WTC11 (cell line): ENCODE results near the gene DTNB. TPM values are rescaled to one million over a fixed set of nuclear protein-coding genes. Genes with fewer than 3 reads are reported as not detected.

Experiments used
- ATAC-seq: fragments of 200-7000 bp; cut with Tn5 transposase; 2 replicates; pipeline ENCODE4 v1.10.0; 2021; ENCODE audit warnings: mild to moderate bottlenecking, moderate library complexity
- CTCF ChIA-PET: fragments of 300-600 bp; sonication (Branson Sonifier 250); formaldehyde crosslinking; loops from one replicate; lab custom pipeline; 2021; ENCODE audit warnings: antibody characterized with exemption; lab: Charles Lee
- POLR2A ChIA-PET: fragments of 350-600 bp; sonication (Branson Sonifier 250); formaldehyde crosslinking; loops from one replicate; lab custom pipeline; 2021; ENCODE audit warnings: antibody characterized with exemption; lab: Charles Lee
- DNase-seq: peaks from one replicate; pipeline ENCODE4 v3.0.0; 2021; ENCODE audit warnings: low spot score
- H3K27ac Mint-ChIP-seq: 2 replicates; pipeline ENCODE4 v1.8.0; 2021; ENCODE audit warnings: mixed read lengths
- H3K27me3 Mint-ChIP-seq: 2 replicates; pipeline ENCODE4 v1.8.0; 2021; ENCODE audit warnings: low read depth, mild to moderate bottlenecking, moderate library complexity, mixed read lengths
- H3K36me3 Mint-ChIP-seq: 2 replicates; pipeline ENCODE4 v1.8.0; 2021; ENCODE audit warnings: mixed read lengths
- H3K4me1 Mint-ChIP-seq: 2 replicates; pipeline ENCODE4 v1.8.0; 2022; ENCODE audit warnings: mixed read lengths
- H3K4me3 Mint-ChIP-seq: 2 replicates; pipeline ENCODE4 v1.8.0; 2021; ENCODE audit warnings: mild to moderate bottlenecking, moderate library complexity, mixed read lengths
- H3K9me3 Mint-ChIP-seq: 2 replicates; pipeline ENCODE4 v1.8.0; 2021; ENCODE audit warnings: mixed read lengths
- ATF2 ChIP-seq: sonication (generic); formaldehyde crosslinking; IDR thresholded peaks from 2 replicates; pipeline ENCODE4 v1.8.1; 2022; ENCODE audit warnings: low read depth, missing genetic modification reagents, borderline replicate concordance
- ATF3 ChIP-seq: sonication (generic); formaldehyde crosslinking; conservative IDR thresholded peaks from 2 replicates; pipeline ENCODE4 v1.8.1; 2022; ENCODE audit warnings: mild to moderate bottlenecking, missing genetic modification reagents
- ATF6 ChIP-seq: sonication (generic); formaldehyde crosslinking; IDR thresholded peaks from 2 replicates; pipeline ENCODE4 v1.8.1; 2023; ENCODE audit warnings: mild to moderate bottlenecking, missing genetic modification reagents
- E2F4 ChIP-seq: sonication (generic); formaldehyde crosslinking; IDR thresholded peaks from 2 replicates; pipeline ENCODE4 v1.8.1; 2022; ENCODE audit warnings: low read depth, mild to moderate bottlenecking, moderate library complexity, missing genetic modification reagents, borderline replicate concordance
- ETV6 ChIP-seq: sonication (generic); formaldehyde crosslinking; IDR thresholded peaks from 2 replicates; pipeline ENCODE4 v1.8.1; 2022; ENCODE audit warnings: mild to moderate bottlenecking, missing genetic modification reagents
- FOXJ3 ChIP-seq: sonication (generic); formaldehyde crosslinking; IDR thresholded peaks from 2 replicates; pipeline ENCODE4 v1.9.0; 2021; ENCODE audit warnings: missing genetic modification reagents, mild to moderate bottlenecking, borderline replicate concordance
- GRHL2 ChIP-seq: fragments of 250-450 bp; sonication (Bioruptor Pico); IDR thresholded peaks from 2 replicates; pipeline ENCODE4 v1.8.0; 2022; ENCODE audit warnings: mild to moderate bottlenecking, moderate library complexity; ENCODE audit not compliant: insufficient replicate concordance, severe bottlenecking
- IRF2 ChIP-seq: sonication (generic); formaldehyde crosslinking; IDR thresholded peaks from 2 replicates; pipeline ENCODE4 v1.8.0; 2022; ENCODE audit warnings: low read depth, missing genetic modification reagents, borderline replicate concordance
- MAX ChIP-seq: sonication (generic); formaldehyde crosslinking; IDR thresholded peaks from 2 replicates; pipeline ENCODE4 v1.8.0; 2022; ENCODE audit warnings: mild to moderate bottlenecking, missing genetic modification reagents
- NFE2L1 ChIP-seq: sonication (generic); formaldehyde crosslinking; IDR thresholded peaks from 2 replicates; pipeline ENCODE4 v1.8.1; 2023; ENCODE audit warnings: missing genetic modification reagents
- NFYB ChIP-seq: sonication (generic); formaldehyde crosslinking; conservative IDR thresholded peaks from 2 replicates; pipeline ENCODE4 v1.8.0; 2022; ENCODE audit warnings: low read depth, missing genetic modification reagents
- PRDM15 ChIP-seq: sonication (generic); formaldehyde crosslinking; IDR thresholded peaks from 2 replicates; pipeline ENCODE4 v1.8.0; 2022; ENCODE audit warnings: missing genetic modification reagents
- SMAD4 ChIP-seq: sonication (generic); formaldehyde crosslinking; IDR thresholded peaks from 2 replicates; pipeline ENCODE4 v1.8.0; 2022; ENCODE audit warnings: mild to moderate bottlenecking, missing genetic modification reagents
- SOX15 ChIP-seq: fragments of 250-450 bp; sonication (Bioruptor Pico); IDR thresholded peaks from 2 replicates; pipeline ENCODE4 v1.9.0; 2021; ENCODE audit warnings: mild to moderate bottlenecking
- STAT6 ChIP-seq: sonication (generic); formaldehyde crosslinking; conservative IDR thresholded peaks from 2 replicates; pipeline ENCODE4 v1.8.1; 2023; ENCODE audit warnings: mild to moderate bottlenecking, low read depth, missing genetic modification reagents, moderate library complexity
- TEAD1 ChIP-seq: sonication (generic); formaldehyde crosslinking; IDR thresholded peaks from 2 replicates; pipeline ENCODE4 v1.8.0; 2022; ENCODE audit warnings: mild to moderate bottlenecking, missing genetic modification reagents
- ZMAT4 ChIP-seq: fragments of 250-450 bp; sonication (Bioruptor Pico); IDR thresholded peaks from 2 replicates; pipeline ENCODE4 v1.9.0; 2021; ENCODE audit warnings: mild to moderate bottlenecking
- ZNF219 ChIP-seq: sonication (generic); formaldehyde crosslinking; IDR thresholded peaks from 2 replicates; pipeline ENCODE4 v1.8.0; 2023; ENCODE audit warnings: missing genetic modification reagents, mild to moderate bottlenecking, borderline replicate concordance
- total RNA-seq: library from RNA; stranded (reverse); gene quantifications from 3 replicates; pipeline ENCODE4 v1.2.3, GENCODE V29; 2021

DTNB gene
- total RNA-seq, 1 experiment from 2014 or later, result 39.9 TPM

GRCh38 chr2:25361261-25362048, 311.9 kb downstream of the DTNB start:
- TF ChIP-seq E2F4 (CRISPR knock-in tag) (no peak), ATF3 (CRISPR knock-in tag) (no peak), NFYB (CRISPR knock-in tag) (no peak), ETV6 (CRISPR knock-in tag) (no peak), IRF2 (no peak), ATF2 (CRISPR knock-in tag) (no peak), ZNF219 (CRISPR knock-in tag) (no peak), SOX15 (CRISPR knock-in tag) (no peak), FOXJ3 (no peak), STAT6 (CRISPR knock-in tag) (no peak), GRHL2 (CRISPR knock-in tag) (no peak), TEAD1 (peak; percentile 58; the same call in 1 of the 2 replicates), ATF6 (CRISPR knock-in tag) (no peak), ZMAT4 (CRISPR knock-in tag) (no peak), PRDM15 (CRISPR knock-in tag) (0 out of 2 replicates have a peak, but pooled peaks have one; percentile 76), SMAD4 (no peak), MAX (CRISPR knock-in tag) (no peak), NFE2L1 (no peak)
- TF ChIP-seq, all 79 proteins: peak for 2
- H3K27ac Mint-ChIP-seq, result no peak overlapping the region
- peak overlapping the region; percentile 56 for H3K4me3 Mint-ChIP-seq
- peaks cover 68% of the 10 kb centered on the region for H3K27me3 Mint-ChIP-seq
- H3K4me1 Mint-ChIP-seq, result peaks cover 10% of the 10 kb centered on the region
- ChIA-PET CTCF (interaction anchor here (0.6 to 2.8 kb wide), 65 partner anchors 11 to 587 kb away, joined by 3 to 75 read pairs (median 5); partner anchors contain the start of genes ASXL2 and DNMT3A), POLR2A (interaction anchor here (1.0 kb wide), 1 partner anchor 18 kb away, joined by 3 read pairs; no protein-coding TSS in a partner anchor)
- H3K9me3 Mint-ChIP-seq, result 0 out of 2 replicates have a peak, but pooled peaks cover 7% of the 10 kb centered on the region
- DNase-seq (no peak), ATAC-seq (no peak)
- H3K36me3 Mint-ChIP-seq, result no peaks in the 10 kb centered on the region
